HL-60 (cell line): Measurements from ENCODE around the gene CDKN2B.

Source experiments
- DNase-seq, 2 experiments: peaks; one replicate each; pipeline ENCODE4 v3.0.0-alpha.2; 2010 to 2020; ENCODE audit warnings: low read depth in 1 of 2, low spot score in 1 of 2
- H3K27ac ChIP-seq: fragments of 250-450 bp; sonication (Bioruptor Pico); replicated peaks from 2 replicates; pipeline ENCODE4 v1.5.1; 2020; ENCODE audit warnings: mild to moderate bottlenecking, moderate library complexity
- H3K27me3 ChIP-seq: fragments of 250-450 bp; sonication (Bioruptor Pico); 2 replicates; pipeline ENCODE4 v1.5.1; 2021; ENCODE audit warnings: mild to moderate bottlenecking, moderate library complexity; ENCODE audit not compliant: insufficient read depth, poor library complexity, severe bottlenecking
- H3K4me3 ChIP-seq: replicated peaks from 2 replicates; pipeline ENCODE4 v1.5.1; 2011; ENCODE audit warnings: mild to moderate bottlenecking, control low read depth, low read length; ENCODE audit not compliant: insufficient read depth
- GABPA ChIP-seq: IDR thresholded peaks from 2 replicates; pipeline ENCODE4 v1.6.1; 2012; ENCODE audit warnings: low read depth
- POLR2AphosphoS5 ChIP-seq: IDR thresholded peaks from 2 replicates; pipeline ENCODE4 v1.6.1; 2012; ENCODE audit warnings: low read depth
- SPI1 ChIP-seq: IDR thresholded peaks from 2 replicates; pipeline ENCODE4 v1.6.1; 2012; ENCODE audit warnings: low read depth, mild to moderate bottlenecking, borderline replicate concordance
- TF ChIP-seq, protein P1 (sequence below): IDR thresholded peaks from one replicate; pipeline ENCODE4 v1.5.1; 2011; ENCODE audit warnings: low read length, control low read depth, inconsistent platforms; ENCODE audit not compliant: insufficient read depth
- TF ChIP-seq, protein P2 (sequence below): IDR thresholded peaks from 2 replicates; pipeline ENCODE4 v1.6.1; 2012; ENCODE audit warnings: low read depth; ENCODE audit not compliant: insufficient replicate concordance

CDKN2B gene

DNA sequence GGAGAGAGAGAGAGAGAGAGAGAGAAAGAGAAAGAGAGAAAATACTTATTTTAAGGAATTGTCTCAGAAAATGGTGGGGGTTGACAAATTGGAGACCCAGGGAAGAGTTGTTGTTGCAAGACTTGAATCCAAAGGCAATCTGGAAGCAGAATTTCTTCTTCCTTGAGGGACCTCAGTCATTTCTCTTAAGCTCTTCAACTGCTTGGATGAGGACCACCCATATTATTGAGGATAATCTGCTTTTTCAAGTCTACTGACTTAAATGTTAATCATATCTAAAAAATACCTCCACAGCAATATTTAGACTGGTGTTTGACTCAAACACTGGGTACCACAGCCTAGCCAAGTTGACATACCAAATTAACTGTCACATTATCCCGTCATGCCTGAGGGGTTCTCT is 11.6 kb downstream of the CDKN2B start:
- no peak for DNase-seq
- Histone ChIP-seq H3K27me3 (no peaks in the 10 kb centered on the region), H3K4me3 (no peak overlapping the region), H3K27ac (no peak overlapping the region)
- TF ChIP-seq SPI1 (no peak), GABPA (no peak), POLR2AphosphoS5 (no peak)
- TF ChIP-seq, protein P1, sequence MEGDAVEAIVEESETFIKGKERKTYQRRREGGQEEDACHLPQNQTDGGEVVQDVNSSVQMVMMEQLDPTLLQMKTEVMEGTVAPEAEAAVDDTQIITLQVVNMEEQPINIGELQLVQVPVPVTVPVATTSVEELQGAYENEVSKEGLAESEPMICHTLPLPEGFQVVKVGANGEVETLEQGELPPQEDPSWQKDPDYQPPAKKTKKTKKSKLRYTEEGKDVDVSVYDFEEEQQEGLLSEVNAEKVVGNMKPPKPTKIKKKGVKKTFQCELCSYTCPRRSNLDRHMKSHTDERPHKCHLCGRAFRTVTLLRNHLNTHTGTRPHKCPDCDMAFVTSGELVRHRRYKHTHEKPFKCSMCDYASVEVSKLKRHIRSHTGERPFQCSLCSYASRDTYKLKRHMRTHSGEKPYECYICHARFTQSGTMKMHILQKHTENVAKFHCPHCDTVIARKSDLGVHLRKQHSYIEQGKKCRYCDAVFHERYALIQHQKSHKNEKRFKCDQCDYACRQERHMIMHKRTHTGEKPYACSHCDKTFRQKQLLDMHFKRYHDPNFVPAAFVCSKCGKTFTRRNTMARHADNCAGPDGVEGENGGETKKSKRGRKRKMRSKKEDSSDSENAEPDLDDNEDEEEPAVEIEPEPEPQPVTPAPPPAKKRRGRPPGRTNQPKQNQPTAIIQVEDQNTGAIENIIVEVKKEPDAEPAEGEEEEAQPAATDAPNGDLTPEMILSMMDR, result no peak
- TF ChIP-seq, protein P2, sequence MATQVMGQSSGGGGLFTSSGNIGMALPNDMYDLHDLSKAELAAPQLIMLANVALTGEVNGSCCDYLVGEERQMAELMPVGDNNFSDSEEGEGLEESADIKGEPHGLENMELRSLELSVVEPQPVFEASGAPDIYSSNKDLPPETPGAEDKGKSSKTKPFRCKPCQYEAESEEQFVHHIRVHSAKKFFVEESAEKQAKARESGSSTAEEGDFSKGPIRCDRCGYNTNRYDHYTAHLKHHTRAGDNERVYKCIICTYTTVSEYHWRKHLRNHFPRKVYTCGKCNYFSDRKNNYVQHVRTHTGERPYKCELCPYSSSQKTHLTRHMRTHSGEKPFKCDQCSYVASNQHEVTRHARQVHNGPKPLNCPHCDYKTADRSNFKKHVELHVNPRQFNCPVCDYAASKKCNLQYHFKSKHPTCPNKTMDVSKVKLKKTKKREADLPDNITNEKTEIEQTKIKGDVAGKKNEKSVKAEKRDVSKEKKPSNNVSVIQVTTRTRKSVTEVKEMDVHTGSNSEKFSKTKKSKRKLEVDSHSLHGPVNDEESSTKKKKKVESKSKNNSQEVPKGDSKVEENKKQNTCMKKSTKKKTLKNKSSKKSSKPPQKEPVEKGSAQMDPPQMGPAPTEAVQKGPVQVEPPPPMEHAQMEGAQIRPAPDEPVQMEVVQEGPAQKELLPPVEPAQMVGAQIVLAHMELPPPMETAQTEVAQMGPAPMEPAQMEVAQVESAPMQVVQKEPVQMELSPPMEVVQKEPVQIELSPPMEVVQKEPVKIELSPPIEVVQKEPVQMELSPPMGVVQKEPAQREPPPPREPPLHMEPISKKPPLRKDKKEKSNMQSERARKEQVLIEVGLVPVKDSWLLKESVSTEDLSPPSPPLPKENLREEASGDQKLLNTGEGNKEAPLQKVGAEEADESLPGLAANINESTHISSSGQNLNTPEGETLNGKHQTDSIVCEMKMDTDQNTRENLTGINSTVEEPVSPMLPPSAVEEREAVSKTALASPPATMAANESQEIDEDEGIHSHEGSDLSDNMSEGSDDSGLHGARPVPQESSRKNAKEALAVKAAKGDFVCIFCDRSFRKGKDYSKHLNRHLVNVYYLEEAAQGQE, result no peak

DNA sequence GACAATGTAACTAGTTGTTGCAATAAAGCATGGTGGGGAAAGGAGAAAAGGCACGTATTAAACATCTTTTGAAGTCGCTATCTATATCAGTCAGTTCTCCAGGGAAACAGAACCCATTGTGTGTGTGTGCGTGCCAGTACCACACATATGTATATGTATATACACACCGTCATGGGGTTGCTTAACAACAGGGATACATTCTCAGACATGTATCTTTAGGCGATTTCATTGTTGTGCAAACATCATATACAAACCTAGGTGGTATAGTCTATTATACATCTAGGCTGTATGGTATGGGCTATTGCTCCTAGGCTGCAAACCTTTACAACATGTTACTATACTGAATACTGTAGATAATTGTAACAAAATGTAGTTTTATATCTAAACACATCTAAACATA is 12.2 kb downstream of the CDKN2B start:
- Histone ChIP-seq H3K4me3 (peak overlapping the region; percentile 68; the same call in 1 of the 2 replicates), H3K27me3 (no peaks in the 10 kb centered on the region), H3K27ac (peak overlapping the region; percentile 98)
- DNase-seq, result no peak
- TF ChIP-seq, protein P2, result no peak
- TF ChIP-seq GABPA (no peak), SPI1 (no peak), POLR2AphosphoS5 (no peak)
- TF ChIP-seq, protein P1, result no peak

DNA sequence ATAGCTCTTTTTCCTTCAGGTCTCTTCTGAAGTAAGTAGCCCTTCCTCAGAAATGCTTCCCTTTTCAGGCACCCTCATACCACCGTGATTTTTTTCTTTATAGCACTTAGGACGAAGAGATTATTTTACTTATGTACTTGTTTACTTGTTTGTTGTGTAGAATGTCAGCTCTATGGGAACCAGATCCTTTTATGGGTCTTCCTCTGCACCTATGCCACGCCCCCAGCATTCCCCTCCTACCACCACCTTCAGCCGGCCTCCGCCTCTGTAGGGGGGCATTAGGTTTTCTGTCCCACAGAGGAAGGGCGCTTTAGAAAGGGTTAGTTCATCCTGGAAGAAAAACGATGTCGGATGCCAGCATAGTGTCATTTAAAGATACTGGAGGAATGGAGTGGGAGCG is 12.7 kb downstream of the CDKN2B start:
- H3K4me3 ChIP-seq, result peak overlapping the region; percentile 68

More for the DNA sequence above, 12.7 kb downstream of the CDKN2B start:
- no peak for DNase-seq
- Histone ChIP-seq H3K27me3 (no peaks in the 10 kb centered on the region), H3K27ac (peak overlapping the region; percentile 98)
- TF ChIP-seq, protein P1, result no peak
- TF ChIP-seq POLR2AphosphoS5 (no peak), GABPA (no peak), SPI1 (no peak)
